SK-N-SH treated with all-trans-retinoic acid at 6 μM for 48 hours (cell line): Measurements from ENCODE around the gene NFIA.

ENCODE experiments used
- ESRRG ChIP-seq: fragments of 250-450 bp; sonication (Bioruptor Pico); IDR thresholded peaks from 2 replicates; pipeline ENCODE4 v1.6.1; 2021; ENCODE audit warnings: mild to moderate bottlenecking
- OSR1 ChIP-seq: fragments of 250-450 bp; sonication (Bioruptor Pico); IDR thresholded peaks from 2 replicates; pipeline ENCODE4 v1.8.0; 2022; ENCODE audit warnings: moderate library complexity, mild to moderate bottlenecking, inconsistent platforms
- ZFP30 ChIP-seq: fragments of 450-650 bp; formaldehyde crosslinking; IDR thresholded peaks from 2 replicates; pipeline ENCODE4 v1.5.0; 2022; ENCODE audit warnings: mild to moderate bottlenecking, moderate library complexity
- TF ChIP-seq, protein P1 (sequence below): fragments of 250-450 bp; sonication (Bioruptor Pico); IDR thresholded peaks from 2 replicates; pipeline ENCODE4 v1.8.0; 2020; ENCODE audit warnings: mild to moderate bottlenecking, moderate library complexity, borderline replicate concordance

GRCh38 chr1:61064673-61065072 is 17.7 kb upstream of the NFIA start:
- TF ChIP-seq OSR1 (no peak), ESRRG (no peak), ZFP30 (CRISPR knock-in tag) (no peak)
- TF ChIP-seq, protein P1, sequence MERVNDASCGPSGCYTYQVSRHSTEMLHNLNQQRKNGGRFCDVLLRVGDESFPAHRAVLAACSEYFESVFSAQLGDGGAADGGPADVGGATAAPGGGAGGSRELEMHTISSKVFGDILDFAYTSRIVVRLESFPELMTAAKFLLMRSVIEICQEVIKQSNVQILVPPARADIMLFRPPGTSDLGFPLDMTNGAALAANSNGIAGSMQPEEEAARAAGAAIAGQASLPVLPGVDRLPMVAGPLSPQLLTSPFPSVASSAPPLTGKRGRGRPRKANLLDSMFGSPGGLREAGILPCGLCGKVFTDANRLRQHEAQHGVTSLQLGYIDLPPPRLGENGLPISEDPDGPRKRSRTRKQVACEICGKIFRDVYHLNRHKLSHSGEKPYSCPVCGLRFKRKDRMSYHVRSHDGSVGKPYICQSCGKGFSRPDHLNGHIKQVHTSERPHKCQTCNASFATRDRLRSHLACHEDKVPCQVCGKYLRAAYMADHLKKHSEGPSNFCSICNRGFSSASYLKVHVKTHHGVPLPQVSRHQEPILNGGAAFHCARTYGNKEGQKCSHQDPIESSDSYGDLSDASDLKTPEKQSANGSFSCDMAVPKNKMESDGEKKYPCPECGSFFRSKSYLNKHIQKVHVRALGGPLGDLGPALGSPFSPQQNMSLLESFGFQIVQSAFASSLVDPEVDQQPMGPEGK, result no peak
